SK-N-SH (cell line): ENCODE data around the gene SYTL4. TPM values are rescaled to one million over a fixed set of nuclear protein-coding genes. Genes with fewer than 3 reads are reported as not detected.

ENCODE experiments used
- CTCF ChIA-PET: fragments of 300-600, 350-600 bp; formaldehyde crosslinking; extraction: SDS; loops from one replicate; lab custom pipeline; 2021; lab: Yijun Ruan, JAX
- POLR2A ChIA-PET: fragments of 350-600 bp; sonication (Branson Sonifier 250); formaldehyde crosslinking; extraction: SDS; loops from one replicate; lab custom pipeline; 2020; ENCODE audit warnings: antibody characterized with exemption, inconsistent platforms; lab: Yijun Ruan, JAX
- DNase-seq: peaks from one replicate; pipeline ENCODE4 v3.0.0; 2012
- H2AFZ ChIP-seq: fragments of 200-600 bp; sonication (generic); 2 replicates; pipeline ENCODE4 v1.8.1; 2016; ENCODE audit warnings: antibody characterized with exemption, mild to moderate bottlenecking, low read depth
- H3F3A ChIP-seq: fragments of 200-600 bp; sonication (generic); replicated peaks from 2 replicates; pipeline ENCODE3; 2016; ENCODE audit warnings: antibody characterized with exemption, mild to moderate bottlenecking; ENCODE audit not compliant: insufficient read depth
- H3K27ac ChIP-seq, 2 experiments: fragments of 200-500 bp in 1 of 2; fragments of 200-600 bp in 1 of 2; sonication (Bioruptor generic) in 1 of 2; sonication (generic), shearing (Covaris generic) in 1 of 2; 2 replicates each; pipeline versions ENCODE4 v1.5.1 to v1.6.1; 2014 to 2016; ENCODE audit warnings: low read depth in 2 of 2, inconsistent platforms in 1 of 2, low read length in 1 of 2, mild to moderate bottlenecking in 1 of 2, mixed read lengths in 1 of 2
- H3K27me3 ChIP-seq: fragments of 200-600 bp; sonication (generic), shearing (Covaris generic); 2 replicates; pipeline ENCODE4 v1.6.1; 2016; ENCODE audit warnings: mixed run types; ENCODE audit not compliant: insufficient read depth
- H3K36me3 ChIP-seq, 2 experiments: fragments of 200-500 bp in 1 of 2; fragments of 200-600 bp in 1 of 2; sonication (Bioruptor generic) in 1 of 2; sonication (generic) in 1 of 2; replicated peaks in 1 of 2; 2 replicates each; pipeline versions ENCODE3 to v1.5.1; 2014 to 2016; ENCODE audit warnings: low read length in 1 of 2, mild to moderate bottlenecking in 1 of 2; ENCODE audit not compliant: insufficient read depth in 2 of 2, control insufficient read depth in 1 of 2
- H3K4me1 ChIP-seq, 2 experiments: fragments of 200-500 bp in 1 of 2; fragments of 200-600 bp in 1 of 2; sonication (Bioruptor generic) in 1 of 2; sonication (generic), shearing (Covaris generic) in 1 of 2; 2 replicates each; pipeline versions ENCODE4 v1.5.1 to v1.6.1; 2014 to 2016; ENCODE audit warnings: low read depth in 1 of 2, low read length in 1 of 2, mixed run types in 1 of 2; ENCODE audit not compliant: insufficient read depth in 2 of 2, control insufficient read depth in 1 of 2
- H3K4me2 ChIP-seq: fragments of 200-600 bp; sonication (generic), shearing (Covaris generic); 2 replicates; pipeline ENCODE4 v1.6.1; 2017; ENCODE audit warnings: mixed run types
- H3K4me3 ChIP-seq, 2 experiments: fragments of 200-500 bp in 1 of 2; fragments of 200-600 bp in 1 of 2; sonication (Bioruptor generic) in 1 of 2; sonication (generic), shearing (Covaris generic) in 1 of 2; 2 replicates each; pipeline versions ENCODE4 v1.5.1 to v1.8.1; 2014 to 2016; ENCODE audit warnings: low read depth in 2 of 2, inconsistent platforms in 1 of 2, low read length in 1 of 2, mild to moderate bottlenecking in 1 of 2, mixed read lengths in 1 of 2, moderate library complexity in 1 of 2
- H3K79me2 ChIP-seq: fragments of 200-600 bp; sonication (generic); 2 replicates; pipeline ENCODE4 v1.8.1; 2017; ENCODE audit warnings: mild to moderate bottlenecking; ENCODE audit not compliant: insufficient read depth
- H3K9ac ChIP-seq: fragments of 200-600 bp; sonication (generic); 2 replicates; pipeline ENCODE4 v1.6.1; 2017; ENCODE audit warnings: mixed run types
- H3K9me2 ChIP-seq: fragments of 200-600 bp; sonication (generic); 2 replicates; pipeline ENCODE4 v1.6.1; 2017; ENCODE audit warnings: mixed run types
- H3K9me3 ChIP-seq: fragments of 200-600 bp; sonication (generic); 2 replicates; pipeline ENCODE4 v1.6.1; 2017; ENCODE audit warnings: mixed run types, mild to moderate bottlenecking, moderate library complexity
- H4K20me1 ChIP-seq: fragments of 200-600 bp; sonication (generic); 2 replicates; pipeline ENCODE4 v1.6.1; 2017; ENCODE audit warnings: mild to moderate bottlenecking, mixed run types; ENCODE audit not compliant: insufficient read depth
- FOXM1 ChIP-seq: IDR thresholded peaks from 2 replicates; pipeline ENCODE4 v1.4.0; 2012; ENCODE audit warnings: low read depth, mild to moderate bottlenecking
- GABPA ChIP-seq: IDR thresholded peaks from 2 replicates; pipeline ENCODE4 v1.4.0; 2012; ENCODE audit warnings: low read depth, mild to moderate bottlenecking
- GATA2 ChIP-seq: sonication (generic); formaldehyde crosslinking; IDR thresholded peaks from 2 replicates; pipeline ENCODE4 v1.5.0; 2020; ENCODE audit warnings: mild to moderate bottlenecking, missing genetic modification reagents
- MXI1 ChIP-seq: IDR thresholded peaks from 2 replicates; pipeline ENCODE4 v1.6.1; 2012; ENCODE audit warnings: mild to moderate bottlenecking, low read depth, low read length, improper control_type of control experiment
- NFIC ChIP-seq: IDR thresholded peaks from 2 replicates; pipeline ENCODE4 v1.4.0; 2012; ENCODE audit warnings: borderline replicate concordance
- POLR2AphosphoS5 ChIP-seq: IDR thresholded peaks from 2 replicates; pipeline ENCODE4 v1.6.1; 2012; ENCODE audit warnings: low read depth, low read length
- RFX5 ChIP-seq: IDR thresholded peaks from 2 replicates; pipeline ENCODE4 v1.6.1; 2012; ENCODE audit warnings: mild to moderate bottlenecking, improper control_type of control experiment, low read length
- YY1 ChIP-seq: IDR thresholded peaks from 2 replicates; pipeline ENCODE4 v1.4.0; 2012; ENCODE audit warnings: low read depth, mild to moderate bottlenecking
- WGBS: methylation state at CpG from one replicate; pipeline ENCODE4 v1.1.6; 2017; ENCODE audit warnings: low lambda C conversion rate; 5-methylcytosine and 5-hydroxymethylcytosine counted together
- polyA plus RNA-seq, 3 experiments: library from polyadenylated mRNA; depleted of rRNA; stranded (reverse); fragments of >200 nt; gene quantifications; 2 replicates each; pipeline ENCODE4 v1.2.3, GENCODE V29; 2012
- TF ChIP-seq, protein P1 (sequence below): fragments of 150-350 bp; IDR thresholded peaks from 2 replicates; pipeline ENCODE4 v1.6.1; 2016; ENCODE audit warnings: mild to moderate bottlenecking, low read depth, low read length
- TF ChIP-seq, protein P2 (sequence below): IDR thresholded peaks from 2 replicates; pipeline ENCODE4 v1.4.0; 2012; ENCODE audit warnings: low read depth
- TF ChIP-seq, protein P3 (sequence below): IDR thresholded peaks from 2 replicates; pipeline ENCODE4 v1.4.0; 2012; ENCODE audit warnings: low read depth, borderline replicate concordance

The SYTL4 gene
- polyA plus RNA-seq, 1 of the 3 experiments (the other 2 are of a cell fraction) = 2.3 TPM

DNA sequence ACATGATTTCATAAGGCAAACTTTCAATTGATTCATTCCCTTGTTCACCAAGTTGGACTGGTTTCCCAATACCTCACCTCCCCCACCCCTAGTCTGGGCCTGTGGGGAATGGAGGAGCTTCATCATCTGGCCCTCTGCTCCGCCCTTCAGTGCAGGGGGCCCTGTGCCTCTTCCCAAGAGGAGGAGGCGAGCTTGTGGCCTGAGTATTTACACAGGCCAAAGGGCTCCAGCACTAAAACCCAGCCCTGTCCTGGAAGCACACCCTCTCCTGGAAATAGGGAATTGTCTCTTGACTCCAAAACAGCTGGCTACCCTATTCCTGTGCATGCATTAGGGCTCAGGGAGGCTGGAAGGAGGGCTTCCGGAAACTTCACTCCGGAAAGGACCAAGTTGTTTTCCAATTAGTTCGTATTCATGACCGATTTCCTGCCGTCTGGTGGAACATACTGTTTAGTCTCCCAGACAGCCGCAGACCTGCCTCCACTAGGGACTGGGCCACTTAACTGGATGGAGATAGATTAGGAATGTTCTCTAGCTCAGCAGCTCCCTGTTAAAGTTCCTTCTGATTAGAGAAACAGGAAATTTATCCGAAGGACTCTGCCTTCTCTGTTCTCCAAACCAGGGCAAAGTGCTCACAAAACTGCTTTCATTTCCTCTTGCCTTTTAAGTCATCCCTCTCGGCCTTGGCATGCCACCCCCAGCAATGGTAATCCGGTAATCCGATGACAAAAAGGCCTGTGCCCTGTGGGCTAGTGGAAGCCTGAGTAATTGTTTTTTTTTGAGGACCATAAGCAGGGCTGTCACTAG lies 82.2 kb downstream of the SYTL4 start (continued):
- TF ChIP-seq POLR2AphosphoS5 (no peak), GATA2 (CRISPR knock-in tag) (no peak)
- TF ChIP-seq, all 33 proteins: peak for 0

DNA sequence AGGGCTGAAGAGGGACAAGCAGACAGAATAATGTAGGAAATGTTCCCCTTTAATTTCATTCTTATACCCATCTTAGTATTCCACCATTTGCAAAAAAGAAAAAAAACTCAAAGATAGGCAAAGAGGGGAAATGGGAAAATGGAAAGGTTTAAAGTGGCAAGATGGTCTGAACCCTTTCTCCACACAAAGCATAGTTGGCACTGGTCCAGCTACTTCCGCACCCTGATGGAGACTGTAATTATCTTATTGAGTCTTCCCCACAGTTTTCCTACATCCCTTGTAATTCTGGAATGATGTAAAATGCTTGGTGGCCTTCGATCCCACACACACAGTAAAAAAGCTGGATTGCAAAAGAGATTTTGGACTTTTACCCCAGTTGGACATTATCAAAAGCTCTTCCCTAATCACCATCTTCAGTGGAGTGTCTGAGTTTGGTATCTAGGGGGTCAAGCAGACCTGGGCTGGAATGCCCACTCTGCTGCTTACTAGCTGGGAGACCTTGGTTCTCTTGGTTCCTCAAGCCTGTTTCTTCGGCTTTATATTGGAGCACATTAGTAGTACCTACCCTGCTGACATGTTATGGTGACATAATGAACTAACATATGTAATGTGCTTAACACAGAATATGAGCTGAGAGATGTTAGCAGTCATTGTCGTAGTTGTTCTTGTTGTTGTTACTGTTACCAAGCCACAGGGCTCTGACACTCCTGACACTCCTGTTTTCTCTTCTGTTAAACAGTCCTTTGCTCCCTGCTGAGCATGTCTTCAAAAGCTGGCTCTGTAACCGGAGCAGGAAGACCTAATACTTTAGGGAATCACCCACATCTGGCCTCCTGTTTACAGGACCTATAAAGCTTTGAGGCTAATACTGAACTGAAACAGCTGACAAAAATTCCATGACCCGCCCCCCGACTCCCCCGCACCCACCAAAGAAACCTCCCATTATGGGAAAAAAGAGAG lies 83.2 kb downstream of the SYTL4 start:
- 0 out of 2 replicates have a peak, but pooled peaks cover 4% of the 10 kb centered on the region for H3K27me3 ChIP-seq
- CTCF ChIA-PET = interaction anchor here (1.7 to 2.5 kb wide), 2 partner anchors 12 to 22 kb away, joined by 8 to 16 read pairs; partner anchors contain the start of gene TSPAN6
- no peaks in the 10 kb centered on the region for H3K79me2 ChIP-seq
- no peaks in the 10 kb centered on the region for H3F3A ChIP-seq
- WGBS = 41% methylated on average over 8 of the region's 8 CpGs
- no peaks in the 10 kb centered on the region for H3K9me2 ChIP-seq
- 0 out of 4 replicates have a peak, but pooled peaks cover 0 to 7% of the 10 kb centered on the region in 2 experiments for H3K4me1 ChIP-seq
- TF ChIP-seq MXI1 (no peak), NFIC (no peak), GABPA (no peak)
- TF ChIP-seq, protein P1, sequence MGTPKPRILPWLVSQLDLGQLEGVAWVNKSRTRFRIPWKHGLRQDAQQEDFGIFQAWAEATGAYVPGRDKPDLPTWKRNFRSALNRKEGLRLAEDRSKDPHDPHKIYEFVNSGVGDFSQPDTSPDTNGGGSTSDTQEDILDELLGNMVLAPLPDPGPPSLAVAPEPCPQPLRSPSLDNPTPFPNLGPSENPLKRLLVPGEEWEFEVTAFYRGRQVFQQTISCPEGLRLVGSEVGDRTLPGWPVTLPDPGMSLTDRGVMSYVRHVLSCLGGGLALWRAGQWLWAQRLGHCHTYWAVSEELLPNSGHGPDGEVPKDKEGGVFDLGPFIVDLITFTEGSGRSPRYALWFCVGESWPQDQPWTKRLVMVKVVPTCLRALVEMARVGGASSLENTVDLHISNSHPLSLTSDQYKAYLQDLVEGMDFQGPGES = no peak
- no peaks in the 10 kb centered on the region for H3K36me3 ChIP-seq
- H2AFZ ChIP-seq = no peak overlapping the region
- no peak overlapping the region for H3K4me2 ChIP-seq
- no peak overlapping the region for H3K9ac ChIP-seq
- H3K9me3 ChIP-seq = no peaks in the 10 kb centered on the region
- DNase-seq = no peak
- POLR2A ChIA-PET = no interaction called here
- no peak overlapping the region for H3K4me3 ChIP-seq
- H4K20me1 ChIP-seq = no peaks in the 10 kb centered on the region
- H3K27ac ChIP-seq = no peak overlapping the region

DNA sequence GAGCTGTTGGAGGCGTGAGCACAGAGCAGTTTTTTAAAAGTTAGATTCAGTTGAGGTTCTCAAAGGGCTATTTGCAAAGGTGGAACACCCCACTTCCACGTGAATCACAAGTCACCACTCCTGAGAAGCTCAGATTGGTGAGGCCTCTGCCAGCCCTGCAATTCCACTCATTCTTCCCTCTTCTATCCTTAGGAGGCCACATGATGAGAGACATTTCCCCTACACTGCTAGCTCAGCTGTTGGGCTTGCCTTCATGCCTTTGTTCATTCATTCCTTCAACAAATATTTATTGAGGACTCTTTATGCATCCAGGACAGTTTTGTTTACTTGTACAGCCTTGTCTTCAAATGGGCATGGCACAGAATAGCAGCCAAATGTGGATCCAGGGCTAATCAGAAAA lies 84.2 kb downstream of the SYTL4 start:
- no peaks in the 10 kb centered on the region for H3K36me3 ChIP-seq
- H3K27ac ChIP-seq = no peak overlapping the region
- DNase-seq = no peak
- H3K4me1 ChIP-seq = peaks cover 0 to 14% of the 10 kb centered on the region in 2 experiments; a peak in 1 of 4 replicates
- H4K20me1 ChIP-seq = no peaks in the 10 kb centered on the region
- no peak overlapping the region for H3K9ac ChIP-seq
- H2AFZ ChIP-seq = no peak overlapping the region
- no peaks in the 10 kb centered on the region for H3K9me3 ChIP-seq
- H3K4me2 ChIP-seq = no peak overlapping the region
- TF ChIP-seq RFX5 = no peak
- TF ChIP-seq, protein P2, sequence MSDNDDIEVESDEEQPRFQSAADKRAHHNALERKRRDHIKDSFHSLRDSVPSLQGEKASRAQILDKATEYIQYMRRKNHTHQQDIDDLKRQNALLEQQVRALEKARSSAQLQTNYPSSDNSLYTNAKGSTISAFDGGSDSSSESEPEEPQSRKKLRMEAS = no peak
- TF ChIP-seq YY1 = no peak
- TF ChIP-seq, protein P3, sequence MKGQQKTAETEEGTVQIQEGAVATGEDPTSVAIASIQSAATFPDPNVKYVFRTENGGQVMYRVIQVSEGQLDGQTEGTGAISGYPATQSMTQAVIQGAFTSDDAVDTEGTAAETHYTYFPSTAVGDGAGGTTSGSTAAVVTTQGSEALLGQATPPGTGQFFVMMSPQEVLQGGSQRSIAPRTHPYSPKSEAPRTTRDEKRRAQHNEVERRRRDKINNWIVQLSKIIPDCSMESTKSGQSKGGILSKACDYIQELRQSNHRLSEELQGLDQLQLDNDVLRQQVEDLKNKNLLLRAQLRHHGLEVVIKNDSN = no peak
- no peak for TF ChIP-seq FOXM1
- TF ChIP-seq NFIC = no peak
- no peaks in the 10 kb centered on the region for H3K9me2 ChIP-seq
- H3F3A ChIP-seq = no peaks in the 10 kb centered on the region
- no peak overlapping the region for H3K4me3 ChIP-seq
- no peaks in the 10 kb centered on the region for H3K79me2 ChIP-seq
- WGBS = 33% methylated on average over 1 of the region's 2 CpGs
- ChIA-PET CTCF (interaction anchor here (2.2 to 2.5 kb wide), 2 partner anchors 11 to 121 kb away, joined by 7 to 16 read pairs; partner anchors contain the start of gene TSPAN6), POLR2A (no interaction called here)
- H3K27me3 ChIP-seq = 0 out of 2 replicates have a peak, but pooled peaks cover 4% of the 10 kb centered on the region
